LNCAP (cell line): ENCODE data around the gene LDLRAP1.

ENCODE experiments used
- TF ChIP-seq, protein P1 (sequence below): fragments of 450-650 bp; IDR thresholded peaks from 2 replicates; pipeline ENCODE4 v1.5.1; 2017; ENCODE audit warnings: mild to moderate bottlenecking

Gene LDLRAP1

DNA sequence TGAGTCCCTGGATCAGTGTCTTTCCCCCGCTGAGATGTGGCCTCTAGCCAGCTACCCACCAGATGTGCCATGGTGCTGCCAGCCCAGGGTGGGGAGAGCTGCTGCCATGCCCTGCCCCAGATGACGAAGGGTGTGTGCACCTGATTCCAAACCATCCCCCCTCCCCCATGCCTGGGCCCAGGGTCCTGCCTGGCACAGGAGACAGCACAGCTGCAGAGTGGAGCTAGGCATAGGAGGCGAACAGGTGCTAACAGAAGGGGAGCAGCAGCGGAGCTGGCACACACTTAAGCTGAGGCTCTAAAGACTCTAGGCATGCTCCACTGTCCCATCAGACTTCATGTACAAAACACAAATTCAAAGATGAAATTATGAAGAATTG, 9.0 kb upstream of the LDLRAP1 start:
- TF ChIP-seq, protein P1, sequence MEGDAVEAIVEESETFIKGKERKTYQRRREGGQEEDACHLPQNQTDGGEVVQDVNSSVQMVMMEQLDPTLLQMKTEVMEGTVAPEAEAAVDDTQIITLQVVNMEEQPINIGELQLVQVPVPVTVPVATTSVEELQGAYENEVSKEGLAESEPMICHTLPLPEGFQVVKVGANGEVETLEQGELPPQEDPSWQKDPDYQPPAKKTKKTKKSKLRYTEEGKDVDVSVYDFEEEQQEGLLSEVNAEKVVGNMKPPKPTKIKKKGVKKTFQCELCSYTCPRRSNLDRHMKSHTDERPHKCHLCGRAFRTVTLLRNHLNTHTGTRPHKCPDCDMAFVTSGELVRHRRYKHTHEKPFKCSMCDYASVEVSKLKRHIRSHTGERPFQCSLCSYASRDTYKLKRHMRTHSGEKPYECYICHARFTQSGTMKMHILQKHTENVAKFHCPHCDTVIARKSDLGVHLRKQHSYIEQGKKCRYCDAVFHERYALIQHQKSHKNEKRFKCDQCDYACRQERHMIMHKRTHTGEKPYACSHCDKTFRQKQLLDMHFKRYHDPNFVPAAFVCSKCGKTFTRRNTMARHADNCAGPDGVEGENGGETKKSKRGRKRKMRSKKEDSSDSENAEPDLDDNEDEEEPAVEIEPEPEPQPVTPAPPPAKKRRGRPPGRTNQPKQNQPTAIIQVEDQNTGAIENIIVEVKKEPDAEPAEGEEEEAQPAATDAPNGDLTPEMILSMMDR = no peak

DNA sequence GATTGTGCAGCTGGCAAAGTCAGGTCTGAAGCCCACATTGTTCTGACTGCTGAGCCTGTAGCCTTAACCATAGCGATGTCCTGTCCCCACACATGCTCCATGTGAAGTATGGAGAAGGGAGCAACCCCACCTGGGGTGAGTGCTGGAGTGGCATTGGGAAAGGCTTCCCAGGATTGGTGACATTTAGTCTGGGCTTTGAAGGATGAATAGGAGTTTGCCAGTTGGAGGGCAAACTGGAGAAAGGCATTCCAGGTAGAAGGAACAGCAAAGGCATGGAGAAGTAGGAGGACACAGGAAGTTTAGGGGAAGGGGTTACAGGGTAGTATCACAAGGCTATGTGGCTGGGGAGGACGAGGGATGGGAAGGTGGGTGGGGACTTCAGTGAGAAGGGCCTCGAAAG, 7.3 kb upstream of the LDLRAP1 start:
- TF ChIP-seq, protein P1 = no peak

DNA sequence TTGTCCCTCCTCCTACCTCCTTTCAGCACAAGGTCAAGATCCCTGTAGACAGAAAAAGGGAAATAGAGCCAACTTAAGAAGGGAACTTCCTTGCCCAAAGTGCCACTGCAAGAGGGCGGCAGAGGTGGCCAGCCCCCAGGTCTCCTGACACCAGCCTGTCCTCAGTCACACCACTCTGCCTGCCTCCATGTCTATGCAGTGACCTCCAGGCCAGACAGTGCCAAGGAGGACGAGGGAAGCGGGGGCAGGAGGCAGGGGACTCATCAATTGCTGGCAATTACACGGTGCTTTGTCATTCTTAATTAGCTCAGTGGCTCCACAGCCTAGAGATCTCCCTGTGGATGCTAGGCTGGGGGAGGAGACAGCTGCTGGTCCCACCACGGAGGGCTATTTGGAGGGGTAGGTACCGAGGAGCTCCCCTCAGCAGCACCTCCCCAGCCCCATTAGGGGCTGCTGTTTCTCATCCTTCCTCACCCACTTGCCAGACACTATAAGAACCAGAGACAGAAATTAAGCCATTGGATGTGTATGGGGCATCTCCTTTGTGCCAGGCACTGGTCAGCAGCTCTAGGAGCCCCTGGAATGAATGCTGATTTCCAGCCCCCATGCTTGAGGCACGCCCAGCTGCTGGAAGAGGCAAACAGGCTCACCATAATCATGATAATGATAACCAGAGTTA, 6.1 kb upstream of the LDLRAP1 start:
- TF ChIP-seq, protein P1 = no peak

DNA sequence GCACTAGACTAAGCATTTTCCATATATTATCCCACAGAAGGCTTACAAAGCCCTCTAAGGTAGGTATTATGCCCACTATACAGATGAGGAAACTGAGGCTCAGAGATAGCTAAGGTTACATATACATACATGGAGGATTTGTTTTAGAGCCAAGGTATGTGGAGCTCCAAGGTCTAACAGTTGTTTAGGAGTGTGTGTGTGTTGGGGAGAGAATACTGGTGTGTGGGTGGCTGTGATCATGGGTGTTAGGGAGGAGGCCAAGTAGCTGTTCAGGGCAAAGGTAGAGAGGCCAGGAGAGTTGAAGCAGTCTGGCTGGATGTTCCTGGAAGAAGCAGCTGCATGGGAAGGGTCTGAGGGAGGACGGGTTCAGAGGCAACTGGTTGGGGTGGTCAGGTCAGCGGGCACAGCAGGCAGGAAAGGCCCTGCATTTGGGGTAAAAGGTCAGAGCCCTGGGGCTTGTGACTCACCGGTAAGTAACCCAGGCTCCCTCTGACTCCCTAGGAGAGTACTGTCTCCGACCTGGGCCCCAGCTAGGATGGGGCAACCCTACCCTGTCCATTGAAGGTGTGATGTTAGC, 5.1 kb upstream of the LDLRAP1 start:
- TF ChIP-seq, protein P1 = no peak

DNA sequence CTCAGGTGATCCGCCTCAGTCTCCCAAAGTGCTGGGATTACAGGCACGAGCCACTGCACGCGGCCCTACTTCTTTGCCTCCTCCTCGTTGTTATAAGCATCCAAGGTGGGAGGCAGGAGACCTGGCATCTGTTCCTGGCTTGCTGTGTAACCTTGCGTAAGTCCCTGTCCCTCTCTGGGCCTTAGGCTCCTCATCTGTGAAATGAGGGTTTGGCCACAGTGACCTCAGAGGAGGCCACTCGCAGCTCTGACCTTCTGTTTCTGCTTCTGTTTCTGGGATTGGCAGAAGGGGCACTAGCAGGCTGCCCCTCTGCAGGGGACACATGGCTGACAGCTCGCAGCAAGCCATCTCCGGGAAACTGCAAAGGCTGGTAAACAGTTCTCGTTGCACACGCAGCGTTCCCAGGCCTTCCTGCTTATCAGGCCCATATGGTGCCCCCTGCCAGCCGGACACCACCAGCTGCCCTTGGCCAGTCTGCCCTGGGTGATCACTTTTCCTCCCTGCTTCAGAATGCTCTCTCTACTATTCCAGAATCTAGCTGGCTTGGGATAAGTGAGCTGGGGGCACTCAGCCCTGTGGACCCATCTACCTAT, 2.6 kb upstream of the LDLRAP1 start:
- TF ChIP-seq, protein P1 = no peak

DNA sequence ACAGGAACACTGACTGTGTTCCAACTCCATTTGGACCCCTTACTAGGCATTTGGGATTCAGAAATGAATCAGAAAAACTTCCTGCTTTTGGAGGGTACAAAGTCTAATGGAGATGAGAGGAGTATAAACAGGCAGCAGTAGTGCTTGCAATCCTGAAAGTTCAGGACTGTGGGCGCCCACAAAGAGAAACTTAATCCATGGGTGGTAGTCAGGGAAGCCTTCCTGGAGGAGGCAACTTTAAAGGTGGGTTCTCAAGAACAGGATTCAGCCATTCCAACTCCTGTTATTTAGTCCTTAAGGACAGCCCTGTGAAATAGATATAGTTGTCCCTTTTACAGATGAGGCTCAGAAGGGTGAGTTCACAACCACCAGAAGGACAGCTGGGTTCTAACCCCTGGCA, 2.0 kb upstream of the LDLRAP1 start:
- TF ChIP-seq, protein P1 = no peak

DNA sequence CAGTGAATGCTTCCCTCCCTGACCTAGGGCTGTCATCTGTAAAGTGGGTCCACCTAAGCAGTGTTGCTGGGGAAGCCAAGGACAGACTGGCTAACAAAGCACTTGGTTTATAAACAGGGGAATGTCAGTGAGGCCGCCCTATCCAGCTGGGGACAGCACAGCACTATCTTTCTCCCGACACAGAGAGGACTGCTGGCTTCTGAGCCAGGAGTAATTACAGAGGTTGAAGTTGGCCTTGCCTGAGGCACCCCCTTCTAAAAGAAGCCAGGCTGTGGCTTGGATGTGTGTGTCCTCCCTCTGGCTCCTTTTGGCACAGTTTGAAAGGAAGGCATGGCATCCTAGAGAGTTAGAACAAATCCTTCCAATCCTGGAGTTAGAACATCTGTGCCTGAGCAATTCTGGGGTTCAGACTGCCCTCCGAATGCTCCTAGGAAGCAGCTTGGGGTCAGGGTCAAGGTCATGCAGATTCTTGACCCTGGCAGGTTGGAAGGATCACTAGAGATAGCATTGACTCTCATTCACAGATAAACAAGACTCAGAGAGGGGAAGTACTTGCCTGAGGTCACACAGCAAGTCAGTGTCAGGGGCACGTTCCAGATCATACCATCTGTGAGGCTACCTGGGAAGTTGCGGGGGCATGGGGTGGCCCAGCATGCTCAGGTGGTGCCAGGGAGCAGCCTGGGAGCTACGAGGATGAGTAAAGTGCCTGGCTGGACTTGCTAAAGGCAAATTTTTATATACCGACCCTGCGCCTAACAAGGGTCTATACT, 1.3 kb upstream of the LDLRAP1 start:
- TF ChIP-seq, protein P1 = no peak
